Dermis microvascular lymphatic vessel endothelial cell (primary cell): ENCODE data around the gene ABI3BP. TPM values are rescaled to one million over a fixed set of nuclear protein-coding genes. Genes with fewer than 3 reads are reported as not detected.
"Not testable (repeated sequence)": the region's sequence is repeated elsewhere in the genome, so short reads cannot be mapped to it uniquely, and the experiment has no call there.

Experiments
- DNase-seq, 2 donors: peaks; one replicate each; pipeline versions ENCODE4 v3.0.0 to v3.0.0-alpha.2; 2010; ENCODE audit warnings: low read depth in 2 of 2
- total RNA-seq: library from RNA; depleted of rRNA; stranded (reverse); fragments of >200 nt; gene quantifications from 2 replicates; pipeline ENCODE4 v1.2.1, GENCODE V29; 2014

The ABI3BP gene
- total RNA-seq, 1 donor from 2014 or later = 6.4 TPM

DNA sequence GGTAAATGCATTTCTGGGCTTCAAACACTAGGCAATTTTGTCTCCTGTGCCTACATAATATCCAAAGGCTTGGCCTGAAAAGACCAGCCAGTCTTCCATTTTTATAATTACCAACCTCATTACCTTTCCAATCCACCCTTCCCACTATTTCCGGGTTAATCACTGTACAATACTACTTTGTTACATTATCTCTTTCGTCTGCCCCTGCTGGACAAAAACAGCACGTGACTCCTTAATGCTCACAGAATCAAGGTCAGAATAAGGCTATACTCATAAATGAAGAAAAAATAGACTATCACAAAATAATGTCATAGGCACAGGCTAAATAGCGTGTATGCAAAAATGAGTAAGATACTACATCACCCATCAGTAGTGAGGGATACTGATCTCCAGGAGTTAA lies 40.1 kb downstream of the ABI3BP start:
- peak in 1 of 2 donors; percentile 3 for DNase-seq

DNA sequence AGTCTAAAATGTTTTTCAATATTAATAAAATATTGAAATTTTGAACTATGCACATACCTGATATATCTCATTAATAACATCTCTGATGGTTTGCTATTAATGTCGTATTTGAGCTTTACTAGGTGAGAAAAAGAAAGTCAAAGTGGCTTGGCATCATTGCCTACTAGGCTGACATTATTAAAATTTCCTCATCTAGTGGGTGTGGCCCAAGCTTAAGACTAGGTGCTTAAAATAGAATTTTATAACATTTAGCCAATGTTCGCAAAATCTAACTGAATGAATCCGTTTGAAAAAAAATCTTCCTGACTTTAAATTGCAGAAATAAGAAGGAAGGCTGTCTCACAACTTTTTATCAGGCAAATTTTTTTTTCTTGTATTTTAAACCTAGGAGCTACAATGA lies 46.1 kb downstream of the ABI3BP start:
- no peak for DNase-seq

DNA sequence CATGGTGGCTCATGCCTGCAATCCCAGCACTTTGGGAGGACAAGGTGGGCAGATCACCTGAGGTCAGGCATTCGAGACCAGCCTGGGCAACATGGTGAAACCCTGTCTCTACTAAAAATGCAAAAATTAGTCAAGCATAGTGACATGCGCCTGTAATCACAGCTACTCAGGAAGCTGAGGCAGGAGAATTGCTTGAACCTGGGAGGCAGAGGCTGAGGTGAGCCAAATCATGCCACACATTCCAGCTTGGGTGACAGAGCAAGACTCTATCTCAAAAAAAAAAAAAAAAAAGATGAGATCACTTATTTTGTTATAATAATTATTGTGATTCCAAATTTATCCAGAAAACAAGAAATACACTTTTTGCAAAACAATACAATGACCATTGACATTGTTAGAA lies 47.1 kb downstream of the ABI3BP start:
- DNase-seq = not testable (repeated sequence)

- no peak for DNase-seq
These were observed 51.8 kb downstream of the ABI3BP start for GRCh38 chr3:100941451-100941850.

DNA sequence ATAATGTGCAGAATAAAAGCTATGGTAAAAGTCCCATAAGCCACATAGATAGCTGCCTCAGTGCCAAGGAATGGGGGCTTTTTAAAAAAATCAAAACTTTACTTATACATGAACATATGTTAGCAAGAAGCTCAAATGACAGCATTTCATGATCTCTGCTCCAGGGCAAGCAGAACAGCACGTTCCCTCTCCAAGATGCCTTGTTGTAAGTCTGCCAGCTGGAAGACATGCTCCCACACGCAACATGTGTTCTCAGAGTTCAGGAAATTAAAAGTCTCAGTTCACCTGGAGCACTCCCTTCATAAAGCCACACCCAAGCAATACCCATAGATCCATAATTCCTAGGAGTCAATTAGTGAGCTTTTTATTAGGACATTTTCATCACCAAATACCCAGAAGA lies 52.2 kb downstream of the ABI3BP start:
- no peak for DNase-seq

- DNase-seq = no peak
These were observed 56.3 kb downstream of the ABI3BP start for GRCh38 chr3:100936931-100937330.

GRCh38 chr3:100932491-100932890 lies 60.7 kb downstream of the ABI3BP start:
- DNase-seq = no peak

DNA sequence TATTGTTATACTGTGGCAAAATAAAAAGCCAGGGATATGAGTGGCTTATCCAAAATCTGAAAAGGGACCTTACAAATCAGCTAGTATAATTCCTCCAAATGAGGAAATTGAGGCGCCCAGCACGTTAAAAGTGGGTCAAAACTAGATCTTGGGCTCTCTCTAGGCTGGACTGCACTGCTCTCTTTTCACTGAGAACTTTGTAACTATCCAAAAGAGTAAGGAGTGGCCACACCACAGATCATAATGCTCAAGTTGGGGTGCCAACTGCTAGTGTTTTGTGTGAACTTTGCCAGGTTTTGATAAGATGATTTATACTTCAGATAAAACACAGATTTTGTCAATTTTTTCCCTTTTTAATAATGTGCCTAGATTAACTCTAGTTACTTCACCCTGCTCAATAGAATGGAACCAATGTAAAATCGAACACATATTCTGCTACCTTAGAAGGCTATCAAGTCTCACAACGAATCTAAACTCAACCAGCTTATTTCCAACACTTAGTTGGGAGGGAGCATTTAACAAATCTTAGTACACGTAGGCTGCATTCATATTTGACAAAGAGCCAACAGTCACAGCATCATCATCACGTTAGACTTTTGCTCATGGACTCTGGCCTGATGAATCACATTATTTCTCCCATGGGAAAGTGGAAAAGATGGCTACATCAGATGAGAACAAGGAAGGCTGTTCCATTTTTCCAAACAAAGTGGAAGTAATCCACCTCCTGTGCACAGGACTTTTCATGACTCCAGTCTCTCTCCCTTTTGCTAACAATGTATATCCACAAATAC lies 64.4 kb downstream of the ABI3BP start:
- DNase-seq = peak; percentile 22 to 71

GRCh38 chr3:100927775-100928174 lies 65.4 kb downstream of the ABI3BP start:
- no peak for DNase-seq

DNA sequence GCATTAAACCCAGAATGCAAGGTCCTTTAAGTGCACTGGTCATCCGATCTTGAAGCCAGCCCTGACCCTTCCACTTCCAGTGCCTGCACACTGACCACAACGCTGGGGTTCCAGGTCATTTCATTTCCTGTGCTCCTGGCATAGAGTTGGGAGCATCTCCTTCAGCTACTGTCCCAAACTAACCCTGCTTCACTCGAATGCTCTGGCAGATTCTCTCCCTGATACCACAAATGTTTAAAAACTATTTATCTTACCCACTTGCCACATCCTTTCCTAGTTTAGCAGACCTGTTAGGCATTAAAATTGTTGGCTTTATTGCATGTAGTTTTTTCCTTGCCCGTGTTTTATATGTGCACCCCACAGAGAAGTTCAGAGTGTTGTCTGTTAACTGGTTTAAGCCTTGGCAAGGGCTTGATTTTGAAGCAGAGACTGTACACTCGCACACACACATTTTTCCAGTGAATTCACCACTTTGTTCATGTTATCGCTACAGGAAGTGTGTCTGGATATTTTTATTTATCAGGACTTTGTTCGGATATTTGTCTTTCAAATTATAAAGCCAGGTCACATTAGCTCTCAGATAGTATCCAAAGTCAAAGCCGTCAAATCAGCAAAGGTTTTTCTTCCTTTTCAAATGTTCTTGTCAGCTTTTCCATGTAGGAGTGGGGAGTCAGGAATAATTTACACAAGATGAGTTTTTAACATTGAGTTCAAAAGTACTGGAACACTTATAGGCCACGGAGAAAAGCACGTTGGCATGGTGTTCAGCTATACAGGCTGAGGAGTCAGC lies 77.3 kb downstream of the ABI3BP start:
- peak; percentile 45 to 48 for DNase-seq

GRCh38 chr3:100913870-100914648 lies 79.2 kb downstream of the ABI3BP start:
- no peak for DNase-seq

- DNase-seq = no peak
These were observed 80.2 kb downstream of the ABI3BP start for GRCh38 chr3:100912976-100913545.

GRCh38 chr3:100912571-100912970 lies 80.7 kb downstream of the ABI3BP start:
- DNase-seq = no peak

DNA sequence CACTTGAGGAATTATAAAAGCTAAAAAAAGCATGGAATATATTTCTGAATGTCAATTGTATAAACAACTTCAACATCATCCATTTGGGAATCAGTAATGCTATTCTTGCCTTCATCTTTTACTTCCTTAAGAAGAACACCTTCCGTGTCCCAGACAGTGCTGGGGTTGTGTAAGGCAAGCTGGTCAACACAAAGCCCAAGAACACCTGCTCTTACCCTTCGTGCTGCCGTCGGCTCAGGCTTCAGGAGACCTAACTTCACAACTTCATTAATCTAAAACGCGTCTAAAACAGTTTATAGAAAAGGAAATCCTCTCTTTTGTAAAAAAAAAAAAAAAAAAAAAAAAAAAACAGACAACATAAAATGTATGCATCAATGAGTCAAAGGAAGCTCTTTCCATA lies 81.3 kb downstream of the ABI3BP start:
- no peak for DNase-seq

DNA sequence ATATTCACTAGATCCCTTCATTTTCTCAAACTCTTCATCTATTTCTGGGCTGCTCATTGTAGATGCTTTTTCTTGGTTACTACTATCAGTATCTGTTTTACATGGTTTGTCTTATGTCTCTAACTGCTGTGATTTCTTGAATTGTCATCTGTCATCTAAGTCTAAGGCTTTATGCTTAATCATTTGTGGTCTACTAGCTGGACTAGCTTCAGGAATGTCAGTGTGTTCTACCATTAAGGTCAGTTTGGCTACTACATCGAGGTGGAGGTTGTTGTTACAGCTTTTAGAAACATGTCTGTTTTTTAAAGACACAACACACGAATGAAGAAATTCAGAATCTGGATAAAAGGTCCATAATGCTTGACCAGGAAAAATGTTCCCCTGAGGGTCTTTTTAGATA lies 82.2 kb downstream of the ABI3BP start:
- DNase-seq = no peak

GRCh38 chr3:100902572-100902971 lies 90.6 kb downstream of the ABI3BP start:
- no peak for DNase-seq

- peak; percentile 69 to 76 for DNase-seq
These were observed 92.4 kb downstream of the ABI3BP start for GRCh38 chr3:100900671-100901335.

DNA sequence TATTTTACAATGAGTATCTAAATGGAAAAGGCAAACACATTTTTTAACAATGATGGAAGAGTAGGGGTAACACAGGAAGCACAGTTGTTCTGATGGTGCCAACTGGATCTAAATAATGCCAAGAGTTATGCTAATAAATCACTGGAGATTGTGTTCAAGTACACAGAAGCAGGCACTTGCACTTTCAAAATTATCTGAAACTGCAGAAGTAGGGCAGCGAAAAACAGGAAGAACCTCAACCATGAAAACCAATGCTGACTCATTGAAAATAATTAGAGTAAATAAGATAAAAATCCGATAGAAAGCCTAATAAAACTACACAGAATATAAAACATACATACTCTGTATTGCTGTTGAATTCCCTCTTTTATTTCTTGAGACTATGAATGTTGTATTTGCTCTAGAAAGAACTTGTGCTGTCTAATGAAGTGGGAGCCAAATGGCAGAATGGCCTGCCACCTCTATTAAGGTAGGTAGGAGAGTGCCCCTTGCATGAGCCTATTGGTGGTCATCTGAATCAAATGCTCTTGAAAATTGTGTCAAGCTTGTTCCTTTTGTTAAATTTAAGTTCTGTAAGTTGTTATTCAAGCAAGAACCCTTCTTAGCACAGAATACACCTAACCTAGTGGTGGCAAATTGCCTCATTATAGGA lies 93.7 kb downstream of the ABI3BP start:
- peak; percentile 47 to 86 for DNase-seq

DNA sequence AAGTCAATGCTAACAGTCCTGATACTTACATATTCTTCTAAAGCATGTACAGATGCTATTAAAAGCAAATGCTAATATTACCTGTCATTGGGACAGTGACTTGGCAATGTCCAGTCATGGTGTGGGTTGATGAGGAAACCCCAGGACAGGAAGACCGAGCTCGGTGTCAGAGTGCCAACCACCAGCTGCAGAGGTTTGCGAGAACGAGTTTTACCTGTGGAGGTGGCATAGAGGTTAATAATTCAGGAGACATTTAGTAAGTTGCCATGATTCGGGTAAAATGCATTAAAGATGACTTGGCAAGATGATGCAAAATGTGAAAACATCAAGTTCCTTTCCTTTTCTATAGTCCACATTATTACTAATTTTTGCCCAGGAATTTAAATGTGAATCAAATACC lies 94.5 kb downstream of the ABI3BP start:
- DNase-seq = no peak

DNA sequence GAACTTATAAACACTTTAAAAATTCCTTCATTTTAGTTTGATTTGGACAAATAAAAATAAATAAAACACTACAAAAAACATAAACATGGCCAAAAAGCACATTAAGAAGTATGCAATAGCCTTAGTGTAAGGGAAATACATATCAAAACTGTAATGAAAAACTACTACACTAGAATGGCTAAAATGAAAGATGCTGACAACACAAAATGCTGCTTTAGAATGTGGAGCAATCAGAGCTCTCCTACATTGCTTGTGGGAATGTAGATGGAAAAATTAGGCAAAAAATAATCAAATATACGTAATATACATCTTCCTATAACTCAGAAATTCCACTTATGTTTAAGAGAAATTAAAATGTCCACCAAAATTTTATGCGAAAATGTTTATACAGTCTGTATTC lies 96.2 kb downstream of the ABI3BP start:
- DNase-seq = no peak

DNA sequence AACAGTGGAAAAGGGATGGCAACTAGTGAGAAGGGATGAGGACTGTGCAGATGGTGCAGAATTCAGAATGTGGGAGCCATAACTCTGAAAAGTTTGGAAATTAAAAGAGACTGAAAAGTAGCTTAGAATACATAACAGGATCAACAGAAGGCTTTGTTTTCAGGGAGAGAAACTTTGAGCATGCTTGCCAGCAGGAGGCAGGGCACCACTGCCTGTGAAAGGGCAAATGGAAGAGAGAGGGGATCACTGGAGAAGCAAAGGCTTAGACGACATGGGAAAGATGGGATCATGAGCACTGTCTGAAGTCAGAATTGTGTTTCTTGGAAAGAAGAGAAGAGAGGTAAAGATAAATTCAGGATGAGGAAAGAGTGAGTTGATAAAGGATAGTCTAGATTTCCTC lies 99.6 kb downstream of the ABI3BP start:
- DNase-seq = peak in 1 of 2 donors; percentile 71
